Keratinocyte (primary cell): ENCODE results near the gene CELSR3. TPM values are rescaled to one million over a fixed set of nuclear protein-coding genes. Genes with fewer than 3 reads are reported as not detected.
A peak's percentile ranks its signal among the peaks of the same experiment; 100 is the strongest.

Experiments used
- DNase-seq: peaks from one replicate; pipeline ENCODE4 v3.0.0-alpha.2; 2011; ENCODE audit warnings: low read depth, missing footprints, low spot score
- FAIRE-seq: peaks from 2 replicates; lab custom pipeline; 2011; peaks lifted over from hg19 to GRCh38; lab: Jason Lieb, UNC
- H2AFZ ChIP-seq: 2 replicates; pipeline ENCODE4 v1.6.0; 2012; ENCODE audit warnings: low read length, control low read depth, inconsistent platforms; ENCODE audit not compliant: control insufficient read depth
- H3K27ac ChIP-seq: 2 replicates; pipeline ENCODE4 v1.5.1; 2011; ENCODE audit warnings: low read length; ENCODE audit not compliant: control insufficient read depth, insufficient read depth
- H3K27me3 ChIP-seq: 3 replicates; pipeline ENCODE4 v1.6.0; 2011; ENCODE audit warnings: low read length; ENCODE audit not compliant: control insufficient read depth, insufficient read depth; ENCODE audit errors: extremely low read depth
- H3K36me3 ChIP-seq, 2 experiments: 2 replicates in 1 of 2; 3 replicates in 1 of 2; pipeline ENCODE4 v1.5.1; 2011; ENCODE audit warnings: low read length in 2 of 2, mild to moderate bottlenecking in 1 of 2; ENCODE audit not compliant: control insufficient read depth in 2 of 2, insufficient read depth in 2 of 2; ENCODE audit errors: extremely low read depth in 1 of 2
- H3K4me1 ChIP-seq: 3 replicates; pipeline ENCODE4 v1.5.1; 2011; ENCODE audit warnings: low read length; ENCODE audit not compliant: control insufficient read depth, insufficient read depth; ENCODE audit errors: extremely low read depth
- H3K4me2 ChIP-seq: 3 replicates; pipeline ENCODE4 v1.6.0; 2011; ENCODE audit warnings: low read depth, low read length; ENCODE audit not compliant: control insufficient read depth, insufficient read depth; ENCODE audit errors: extremely low read depth
- H3K4me3 ChIP-seq, 3 experiments: fragments of 200-600 bp in 1 of 3; sonication (generic) in 1 of 3; 2 replicates in 2 of 3; 3 replicates in 1 of 3; pipeline ENCODE4 v1.5.1; 2011 to 2016; ENCODE audit warnings: low read length in 3 of 3, mild to moderate bottlenecking in 3 of 3, control low read depth in 2 of 3, inconsistent platforms in 1 of 3, low read depth in 1 of 3, mixed read lengths in 1 of 3, mixed run types in 1 of 3, moderate library complexity in 1 of 3; ENCODE audit not compliant: control insufficient read depth in 2 of 3, insufficient read depth in 2 of 3; ENCODE audit errors: extremely low read depth in 1 of 3
- H3K79me2 ChIP-seq: 2 replicates; pipeline ENCODE4 v1.6.0; 2012; ENCODE audit warnings: low read length; ENCODE audit not compliant: control insufficient read depth, insufficient read depth
- H3K9ac ChIP-seq: 3 replicates; pipeline ENCODE4 v1.6.0; 2011; ENCODE audit warnings: low read length; ENCODE audit not compliant: control insufficient read depth, insufficient read depth; ENCODE audit errors: extremely low read depth
- H3K9me1 ChIP-seq: 3 replicates; pipeline ENCODE4 v1.6.0; 2011; ENCODE audit warnings: low read length; ENCODE audit not compliant: control insufficient read depth, insufficient read depth; ENCODE audit errors: extremely low read depth
- H3K9me3 ChIP-seq: 2 replicates; pipeline ENCODE4 v1.5.1; 2012; ENCODE audit warnings: low read depth, low read length; ENCODE audit not compliant: control insufficient read depth
- H4K20me1 ChIP-seq: 3 replicates; pipeline ENCODE4 v1.6.0; 2011; ENCODE audit warnings: low read length; ENCODE audit not compliant: control insufficient read depth, insufficient read depth; ENCODE audit errors: extremely low read depth
- CTCF ChIP-seq, 3 experiments: IDR thresholded peaks in 1 of 3; conservative IDR thresholded peaks in 1 of 3; optimal IDR thresholded peaks in 1 of 3; 2 replicates in 2 of 3; 3 replicates in 1 of 3; pipeline versions ENCODE3 to v1.5.1; 2011; ENCODE audit warnings: low read length in 3 of 3, mild to moderate bottlenecking in 3 of 3, moderate library complexity in 2 of 3, control low read depth in 1 of 3, inconsistent platforms in 1 of 3; ENCODE audit not compliant: insufficient read depth in 2 of 3; ENCODE audit errors: extremely low read depth in 1 of 3
- EZH2 ChIP-seq: IDR thresholded peaks from one replicate; pipeline ENCODE4 v1.6.1; 2012; ENCODE audit warnings: inconsistent platforms, mild to moderate bottlenecking, low read length, moderate library complexity
- dilution Hi-C: fragments of 300-500 bp; cut with MboI; formaldehyde crosslinking; loops from one replicate; pipeline ENCODE4 v1.7.0; 2020; ENCODE audit warnings: low sequenced_read_pairs; ENCODE audit not compliant: extremely low pct_ligation_motif_present
- polyA plus RNA-seq, 5 experiments: library from polyadenylated mRNA; depleted of rRNA in 3 of 5; stranded (reverse) in 3 of 5; stranded (forward) in 1 of 5; unstranded in 1 of 5; fragments of >200 nt; gene quantifications; 1 replicate in 1 of 5; 2 replicates in 3 of 5; 3 replicates in 1 of 5; pipeline versions ENCODE4 v1.2.1 to v1.2.3, GENCODE V29; 2011 to 2012; ENCODE audit warnings: missing spikeins in 2 of 5, low read depth in 1 of 5, low replicate concordance in 1 of 5

The CELSR3 gene
- polyA plus RNA-seq, 1 donor (not counting 4 experiments of a cell fraction or from before 2014, with no cell fraction given): 0.25 TPM

- Histone ChIP-seq H3K4me3 (peak overlapping the region; percentile 32 to 60 (median 41)), H3K9me3 (no peaks in the 10 kb centered on the region), H3K27me3 (peaks cover 13% of the 10 kb centered on the region), H4K20me1 (no peaks in the 10 kb centered on the region), H3K79me2 (no peaks in the 10 kb centered on the region), H3K27ac (no peak overlapping the region), H3K4me2 (peak overlapping the region; percentile 67), H2AFZ (peak overlapping the region; percentile 48), H3K9ac (peak overlapping the region; percentile 18), H3K9me1 (no peaks in the 10 kb centered on the region), H3K4me1 (peaks cover 4% of the 10 kb centered on the region), H3K36me3 (no peaks in the 10 kb centered on the region)
- FAIRE-seq: no peak
- peak; percentile 58 for DNase-seq
- dilution Hi-C loops: no loop called here
- TF ChIP-seq CTCF (optimal IDR thresholded peaks at IDR 0.05 in 1 of 3, IDR thresholded peaks at IDR 0.05 in 1 of 3, conservative IDR thresholded peaks at IDR 0.05 in 1 of 3; ENCODE audit: extremely low read depth in 1 of 3, insufficient read depth in 2 of 3, low read length in 3 of 3) (peak in 2 of 3 experiments; percentile 49 to 76), EZH2 (no peak)
Measured at GRCh38 chr3:48656061-48656840, 6.4 kb downstream of the CELSR3 start.

GRCh38 chr3:48655606-48656005 is 7.1 kb downstream of the CELSR3 start:
- TF ChIP-seq EZH2 (no peak), CTCF (optimal IDR thresholded peaks at IDR 0.05 in 1 of 3, IDR thresholded peaks at IDR 0.05 in 1 of 3, conservative IDR thresholded peaks at IDR 0.05 in 1 of 3; ENCODE audit: extremely low read depth in 1 of 3, insufficient read depth in 2 of 3, low read length in 3 of 3) (no peak)
- dilution Hi-C loops: no loop called here
- Histone ChIP-seq H3K4me1 (peaks cover 4% of the 10 kb centered on the region), H3K9ac (no peak overlapping the region), H3K9me1 (no peaks in the 10 kb centered on the region), H3K36me3 (no peaks in the 10 kb centered on the region), H4K20me1 (no peaks in the 10 kb centered on the region), H3K79me2 (no peaks in the 10 kb centered on the region), H3K27ac (no peak overlapping the region), H3K27me3 (peaks cover 7% of the 10 kb centered on the region), H3K4me3 (no peak overlapping the region), H3K9me3 (no peaks in the 10 kb centered on the region), H3K4me2 (peak overlapping the region; percentile 30), H2AFZ (no peak overlapping the region)
- FAIRE-seq (no peak), DNase-seq (no peak)
